ENCODE results near the gene SRC. TPM values are rescaled to one million over a fixed set of nuclear protein-coding genes. Genes with fewer than 3 reads are reported as not detected.

SRC gene
- total RNA-seq, 1 donor from 2014 or later, result 128 TPM

GRCh38 chr20:37406010-37406998 is 60.4 kb downstream of the SRC start:
- H3K36me3 Mint-ChIP-seq (ENCODE audit: insufficient read depth), result peaks cover 11% of the 10 kb centered on the region
- peak overlapping the region; percentile 65 for H3K27ac Mint-ChIP-seq
- peak overlapping the region; percentile 61 for H3K4me3 Mint-ChIP-seq (ENCODE audit: low read depth)
- H3K9me3 Mint-ChIP-seq (ENCODE audit: low read depth), result no peaks in the 10 kb centered on the region
- no peak for DNase-seq (ENCODE audit: low spot score, unreplicated experiment)
- H3K27me3 Mint-ChIP-seq, result peaks cover 31% of the 10 kb centered on the region
- H3K4me1 Mint-ChIP-seq (ENCODE audit: low read depth), result peaks cover 12% of the 10 kb centered on the region
- TF ChIP-seq CTCF (IDR thresholded peaks at IDR 0.05; ENCODE audit: unreplicated experiment), result no peak

GRCh38 chr20:37407019-37407566 is 61.2 kb downstream of the SRC start:
- TF ChIP-seq CTCF (IDR thresholded peaks at IDR 0.05; ENCODE audit: unreplicated experiment), result no peak
- no peak overlapping the region for H3K27ac Mint-ChIP-seq
- H3K9me3 Mint-ChIP-seq (ENCODE audit: low read depth), result no peaks in the 10 kb centered on the region

GRCh38 chr20:37407573-37408002 is 61.6 kb downstream of the SRC start:
- DNase-seq (ENCODE audit: low spot score, unreplicated experiment), result no peak
- H3K9me3 Mint-ChIP-seq (ENCODE audit: low read depth), result no peaks in the 10 kb centered on the region
- peak overlapping the region; percentile 27 for H3K4me3 Mint-ChIP-seq (ENCODE audit: low read depth)
- no peak for TF ChIP-seq CTCF (IDR thresholded peaks at IDR 0.05; ENCODE audit: unreplicated experiment)
- H3K4me1 Mint-ChIP-seq (ENCODE audit: low read depth), result peaks cover 12% of the 10 kb centered on the region
- H3K27ac Mint-ChIP-seq, result peak overlapping the region; percentile 8
- H3K27me3 Mint-ChIP-seq, result peaks cover 31% of the 10 kb centered on the region
- peaks cover 7% of the 10 kb centered on the region for H3K36me3 Mint-ChIP-seq (ENCODE audit: insufficient read depth)

More at GRCh38 chr20:37407019-37407566, 61.2 kb downstream of the SRC start:
- Mint-ChIP-seq H3K4me1 (ENCODE audit: low read depth) (peaks cover 12% of the 10 kb centered on the region), H3K27me3 (peaks cover 31% of the 10 kb centered on the region), H3K4me3 (ENCODE audit: low read depth) (peak overlapping the region; percentile 27), H3K36me3 (ENCODE audit: insufficient read depth) (peaks cover 9% of the 10 kb centered on the region)
- DNase-seq (ENCODE audit: low spot score, unreplicated experiment), result no peak

- Mint-ChIP-seq H3K36me3 (ENCODE audit: insufficient read depth) (peaks cover 4% of the 10 kb centered on the region), H3K4me3 (ENCODE audit: low read depth) (no peak overlapping the region), H3K9me3 (ENCODE audit: low read depth) (no peaks in the 10 kb centered on the region), H3K27ac (peak overlapping the region; percentile 69), H3K27me3 (peaks cover 31% of the 10 kb centered on the region), H3K4me1 (ENCODE audit: low read depth) (peaks cover 12% of the 10 kb centered on the region)
- TF ChIP-seq CTCF (IDR thresholded peaks at IDR 0.05; ENCODE audit: unreplicated experiment), result no peak
- no peak for DNase-seq (ENCODE audit: low spot score, unreplicated experiment)
Measured at GRCh38 chr20:37408302-37409193, 62.6 kb downstream of the SRC start.
